Endothelial cell (in vitro differentiated cells): ENCODE results near the gene PRKACG. TPM values are rescaled to one million over a fixed set of nuclear protein-coding genes. Genes with fewer than 3 reads are reported as not detected.
"Not testable (repeated sequence)": the region's sequence is repeated elsewhere in the genome, so short reads cannot be mapped to it uniquely, and the experiment has no call there.

Experiments
- DNase-seq: peaks from one replicate; pipeline ENCODE4 v3.0.0; 2021; ENCODE audit warnings: low spot score
- H3K27ac Mint-ChIP-seq: one replicate; pipeline ENCODE4 v1.8.0; 2021; ENCODE audit warnings: mixed read lengths, inconsistent platforms; ENCODE audit not compliant: unreplicated experiment
- H3K27me3 Mint-ChIP-seq: one replicate; pipeline ENCODE4 v1.8.0; 2021; ENCODE audit warnings: mild to moderate bottlenecking, moderate library complexity, mixed read lengths, inconsistent platforms; ENCODE audit not compliant: unreplicated experiment
- H3K36me3 Mint-ChIP-seq: one replicate; pipeline ENCODE4 v1.8.0; 2021; ENCODE audit warnings: mild to moderate bottlenecking, low read depth, mixed read lengths, inconsistent platforms; ENCODE audit not compliant: unreplicated experiment
- H3K4me1 Mint-ChIP-seq: one replicate; pipeline ENCODE4 v1.8.0; 2021; ENCODE audit warnings: mild to moderate bottlenecking, mixed read lengths, inconsistent platforms; ENCODE audit not compliant: unreplicated experiment
- H3K4me3 Mint-ChIP-seq: one replicate; pipeline ENCODE4 v1.8.0; 2021; ENCODE audit warnings: mild to moderate bottlenecking, mixed read lengths, inconsistent platforms; ENCODE audit not compliant: unreplicated experiment
- H3K9me3 Mint-ChIP-seq: one replicate; pipeline ENCODE4 v1.8.0; 2021; ENCODE audit warnings: mixed read lengths, inconsistent platforms; ENCODE audit not compliant: unreplicated experiment
- total RNA-seq: library from RNA; stranded (reverse); fragmentation: NEBNext Ultra II Directional; extraction: Animal tissue kit (Norgen Biotek cat#: 25700); gene quantifications from one replicate; pipeline ENCODE4 v1.2.1, GENCODE V29; 2021; ENCODE audit not compliant: unreplicated experiment
- TF ChIP-seq, protein P1 (sequence below): fragments of 200-600 bp; sonication (generic); IDR thresholded peaks from one replicate; pipeline ENCODE4 v1.5.0; 2021; ENCODE audit warnings: antibody characterized with exemption; ENCODE audit not compliant: unreplicated experiment

PRKACG gene
- total RNA-seq, 1 donor from 2014 or later: not detected

DNA sequence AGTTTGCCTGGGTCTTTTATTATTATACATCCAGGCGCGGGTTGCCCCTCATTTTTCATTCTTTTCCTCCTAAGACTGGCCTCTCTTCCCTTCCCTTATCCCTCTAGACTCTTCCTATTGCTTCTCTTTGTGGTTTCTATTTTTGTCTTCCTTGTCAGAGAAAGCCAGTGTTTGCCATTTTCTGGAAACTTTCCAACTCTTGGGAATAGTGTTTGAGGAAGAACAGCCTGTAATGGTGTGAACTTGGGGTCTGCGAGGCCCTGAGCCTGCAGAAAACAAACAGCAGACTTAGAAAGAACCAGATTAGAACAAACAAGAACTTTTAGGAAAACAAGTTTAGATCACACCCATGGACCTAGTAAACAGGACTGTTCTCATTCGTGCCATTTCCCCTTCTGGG is 15.5 kb downstream of the PRKACG start:
- no peak overlapping the region for H3K4me3 Mint-ChIP-seq
- H3K4me1 Mint-ChIP-seq: peaks cover 18% of the 10 kb centered on the region
- no peaks in the 10 kb centered on the region for H3K36me3 Mint-ChIP-seq
- no peak overlapping the region for H3K27ac Mint-ChIP-seq
- no peaks in the 10 kb centered on the region for H3K9me3 Mint-ChIP-seq
- TF ChIP-seq, protein P1, sequence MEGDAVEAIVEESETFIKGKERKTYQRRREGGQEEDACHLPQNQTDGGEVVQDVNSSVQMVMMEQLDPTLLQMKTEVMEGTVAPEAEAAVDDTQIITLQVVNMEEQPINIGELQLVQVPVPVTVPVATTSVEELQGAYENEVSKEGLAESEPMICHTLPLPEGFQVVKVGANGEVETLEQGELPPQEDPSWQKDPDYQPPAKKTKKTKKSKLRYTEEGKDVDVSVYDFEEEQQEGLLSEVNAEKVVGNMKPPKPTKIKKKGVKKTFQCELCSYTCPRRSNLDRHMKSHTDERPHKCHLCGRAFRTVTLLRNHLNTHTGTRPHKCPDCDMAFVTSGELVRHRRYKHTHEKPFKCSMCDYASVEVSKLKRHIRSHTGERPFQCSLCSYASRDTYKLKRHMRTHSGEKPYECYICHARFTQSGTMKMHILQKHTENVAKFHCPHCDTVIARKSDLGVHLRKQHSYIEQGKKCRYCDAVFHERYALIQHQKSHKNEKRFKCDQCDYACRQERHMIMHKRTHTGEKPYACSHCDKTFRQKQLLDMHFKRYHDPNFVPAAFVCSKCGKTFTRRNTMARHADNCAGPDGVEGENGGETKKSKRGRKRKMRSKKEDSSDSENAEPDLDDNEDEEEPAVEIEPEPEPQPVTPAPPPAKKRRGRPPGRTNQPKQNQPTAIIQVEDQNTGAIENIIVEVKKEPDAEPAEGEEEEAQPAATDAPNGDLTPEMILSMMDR: no peak
- H3K27me3 Mint-ChIP-seq: no peaks in the 10 kb centered on the region
- DNase-seq: no peak

DNA sequence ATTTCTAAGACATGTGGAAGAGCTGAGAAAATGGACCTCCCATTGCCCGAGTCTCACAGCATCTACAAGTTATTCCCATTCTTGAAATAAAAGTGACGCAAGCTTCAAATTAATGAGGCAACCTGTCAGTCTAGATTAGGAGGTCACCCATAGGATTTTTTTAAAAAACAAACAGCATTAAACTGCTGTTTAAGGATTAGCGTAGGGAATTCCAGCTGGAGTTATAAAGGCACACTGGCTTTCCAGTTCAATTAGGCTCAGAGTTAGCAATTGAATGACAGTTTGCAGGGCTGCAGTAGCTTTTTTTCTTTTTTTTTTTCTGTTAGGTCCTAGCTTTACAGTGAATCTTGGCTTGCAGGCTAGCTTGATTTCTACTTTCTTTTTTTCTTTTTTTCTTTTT is 16.2 kb downstream of the PRKACG start:
- no peak overlapping the region for H3K4me3 Mint-ChIP-seq
- no peak overlapping the region for H3K27ac Mint-ChIP-seq
- no peaks in the 10 kb centered on the region for H3K9me3 Mint-ChIP-seq
- H3K36me3 Mint-ChIP-seq: peaks cover 3% of the 10 kb centered on the region
- TF ChIP-seq, protein P1: no peak
- H3K4me1 Mint-ChIP-seq: peaks cover 17% of the 10 kb centered on the region
- no peaks in the 10 kb centered on the region for H3K27me3 Mint-ChIP-seq
- no peak for DNase-seq

DNA sequence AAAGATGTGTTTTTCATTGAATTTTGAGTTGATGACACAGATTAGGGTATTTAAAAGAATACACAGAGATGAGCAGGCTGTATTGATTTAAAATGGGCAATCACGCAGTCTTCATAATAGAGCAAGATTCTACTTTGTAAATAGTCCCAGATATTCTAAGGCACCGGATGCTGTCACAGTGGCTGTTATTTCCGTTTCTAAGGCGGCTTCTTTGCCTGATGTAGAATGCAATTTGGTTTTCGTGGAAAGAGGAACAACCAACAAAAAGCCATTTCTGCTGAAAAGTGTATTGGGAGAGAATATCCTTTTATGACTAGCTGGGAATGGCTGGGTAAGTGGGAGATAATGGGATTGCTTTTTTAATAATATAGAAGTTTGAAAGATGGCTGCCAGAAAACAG is 17.5 kb downstream of the PRKACG start:
- DNase-seq: no peak
- Mint-ChIP-seq H3K27ac (no peak overlapping the region), H3K9me3 (no peaks in the 10 kb centered on the region), H3K36me3 (peaks cover 3% of the 10 kb centered on the region), H3K4me1 (peaks cover 17% of the 10 kb centered on the region), H3K27me3 (no peaks in the 10 kb centered on the region), H3K4me3 (no peak overlapping the region)
- TF ChIP-seq, protein P1: no peak

DNA sequence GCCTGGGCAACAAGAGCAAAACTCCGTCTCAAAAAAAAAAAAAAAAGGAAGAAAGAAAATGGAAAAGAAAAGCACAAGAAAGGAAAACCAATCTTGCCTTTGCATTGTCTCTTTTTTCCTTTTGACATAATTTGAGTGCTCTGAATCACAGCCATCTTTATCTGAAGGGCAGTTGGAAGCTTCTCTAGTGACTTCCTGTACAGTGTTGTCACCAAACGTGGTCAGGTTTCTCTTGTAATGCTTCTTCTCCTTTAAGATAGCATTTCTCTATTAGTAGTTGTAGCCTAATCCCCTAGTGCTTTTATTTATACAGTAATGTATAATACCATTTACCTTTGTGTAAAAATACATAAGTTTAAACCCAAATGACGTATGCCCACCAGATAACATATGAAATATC is 18.1 kb downstream of the PRKACG start:
- H3K27me3 Mint-ChIP-seq: no peaks in the 10 kb centered on the region
- H3K36me3 Mint-ChIP-seq: peaks cover 3% of the 10 kb centered on the region
- DNase-seq: no peak
- H3K4me3 Mint-ChIP-seq: no peak overlapping the region
- H3K4me1 Mint-ChIP-seq: peaks cover 17% of the 10 kb centered on the region
- TF ChIP-seq, protein P1: no peak
- no peak overlapping the region for H3K27ac Mint-ChIP-seq
- H3K9me3 Mint-ChIP-seq: no peaks in the 10 kb centered on the region

DNA sequence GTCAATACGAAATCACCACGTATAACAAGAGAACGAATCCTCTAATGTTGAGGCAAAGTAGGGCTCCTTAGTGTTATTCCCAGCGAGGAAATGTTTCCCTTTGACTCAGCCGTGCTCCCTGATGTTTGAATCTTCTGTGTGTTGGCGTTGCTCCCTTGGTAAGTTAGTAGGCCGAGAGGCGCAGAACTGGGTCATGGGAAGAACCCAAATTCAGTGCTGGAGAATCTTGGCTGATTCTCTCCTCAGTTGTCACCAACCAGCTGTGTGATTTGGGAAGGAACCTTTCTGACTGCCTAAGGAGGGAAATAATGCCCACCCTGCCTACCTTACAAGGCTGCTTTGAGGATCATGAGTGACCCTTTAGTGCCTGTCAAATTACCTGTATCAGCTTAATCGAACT is 22.5 kb downstream of the PRKACG start:
- Mint-ChIP-seq H3K9me3 (no peaks in the 10 kb centered on the region), H3K27ac (no peak overlapping the region), H3K27me3 (no peaks in the 10 kb centered on the region), H3K36me3 (peaks cover 3% of the 10 kb centered on the region), H3K4me1 (peaks cover 2% of the 10 kb centered on the region), H3K4me3 (no peak overlapping the region)
- DNase-seq: no peak
- TF ChIP-seq, protein P1: no peak

DNA sequence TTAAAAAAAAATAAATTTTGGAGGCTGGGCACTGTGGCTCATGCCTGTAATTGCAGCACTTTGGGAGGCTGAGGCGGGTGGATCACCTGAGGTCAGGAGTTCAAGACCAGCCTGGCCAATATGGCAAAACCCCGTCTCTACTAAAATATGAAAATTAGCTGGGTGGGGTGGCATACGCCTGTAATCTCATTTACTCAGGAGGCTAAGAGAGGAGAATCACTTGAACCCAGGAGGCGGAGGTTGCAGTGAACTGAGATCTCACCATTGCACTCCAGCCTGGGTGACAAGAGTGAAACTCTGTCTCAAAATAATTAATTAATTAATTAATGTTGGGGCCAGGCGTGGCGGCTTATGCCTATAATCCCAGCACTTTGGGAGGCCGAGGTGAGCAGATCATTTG is 27.0 kb downstream of the PRKACG start:
- H3K36me3 Mint-ChIP-seq, H3K4me3 Mint-ChIP-seq, H3K4me1 Mint-ChIP-seq, H3K27me3 Mint-ChIP-seq, H3K27ac Mint-ChIP-seq, DNase-seq, H3K9me3 Mint-ChIP-seq: not testable (repeated sequence)
